CD4-positive, alpha-beta T cell treated with Interleukin-1 beta for 1 hour (primary cell): ENCODE data around the gene CNPY4.

Experiments
- DNase-seq, 2 donors: peaks; one replicate each; pipeline ENCODE4 v3.0.0-alpha.2; 2020 to 2022

CNPY4 gene

GRCh38 chr7:100091411-100092181 lies 27.8 kb upstream of the CNPY4 start:
- DNase-seq: no peak

GRCh38 chr7:100093054-100093453 lies 26.4 kb upstream of the CNPY4 start:
- no peak for DNase-seq

- no peak for DNase-seq
Observed at GRCh38 chr7:100093498-100093897, 25.9 kb upstream of the CNPY4 start.

GRCh38 chr7:100093925-100094486 lies 25.4 kb upstream of the CNPY4 start:
- DNase-seq: no peak

GRCh38 chr7:100095289-100095688 lies 24.1 kb upstream of the CNPY4 start:
- DNase-seq: no peak

GRCh38 chr7:100095704-100096103 lies 23.7 kb upstream of the CNPY4 start:
- no peak for DNase-seq

- no peak for DNase-seq
Observed at GRCh38 chr7:100098913-100099312, 20.5 kb upstream of the CNPY4 start.

- DNase-seq: no peak
Observed at GRCh38 chr7:100099452-100099851, 20.0 kb upstream of the CNPY4 start.

- DNase-seq: peak; percentile 85 to 88
Observed at GRCh38 chr7:100100420-100101015, 18.9 kb upstream of the CNPY4 start.

GRCh38 chr7:100101016-100101862 lies 18.2 kb upstream of the CNPY4 start, which contains the start of the genes AP4M1 and MCM7:
Gene AP4M1, plus strand, starts transcription at chr7:100101643. Its CDS starts 72 bp downstream, at chr7:100101715.
Gene MCM7, minus strand, starts transcription at chr7:100101397. Its CDS starts 103 bp downstream, at chr7:100101294.
- peak; percentile 97 for DNase-seq

GRCh38 chr7:100102950-100103840 lies 16.2 kb upstream of the CNPY4 start:
- no peak for DNase-seq

GRCh38 chr7:100105534-100105933 lies 13.9 kb upstream of the CNPY4 start:
- DNase-seq: no peak

- no peak for DNase-seq
Observed at GRCh38 chr7:100106633-100107032, 12.8 kb upstream of the CNPY4 start.

- DNase-seq: no peak
Observed at GRCh38 chr7:100107125-100107737, 12.2 kb upstream of the CNPY4 start.

GRCh38 chr7:100107890-100108289 lies 11.5 kb upstream of the CNPY4 start:
- DNase-seq: no peak

- DNase-seq: no peak
Observed at GRCh38 chr7:100109521-100110163, 9.8 kb upstream of the CNPY4 start.

- no peak for DNase-seq
Observed at GRCh38 chr7:100111156-100111555, 8.3 kb upstream of the CNPY4 start.

GRCh38 chr7:100111914-100112313 lies 7.5 kb upstream of the CNPY4 start:
- no peak for DNase-seq

- DNase-seq: no peak
Observed at GRCh38 chr7:100115026-100115425, 4.4 kb upstream of the CNPY4 start.

GRCh38 chr7:100118388-100119071 lies 904 bp upstream of the CNPY4 start:
- no peak for DNase-seq
